Keratinocyte (primary cell): ENCODE data around the gene ZDHHC7. TPM values are rescaled to one million over a fixed set of nuclear protein-coding genes. Genes with fewer than 3 reads are reported as not detected.

Source experiments
- DNase-seq: peaks from one replicate; pipeline ENCODE4 v3.0.0-alpha.2; 2011; ENCODE audit warnings: low read depth, missing footprints, low spot score
- FAIRE-seq: peaks from 2 replicates; lab custom pipeline; 2011; peaks lifted over from hg19 to GRCh38; lab: Jason Lieb, UNC
- H2AFZ ChIP-seq: 2 replicates; pipeline ENCODE4 v1.6.0; 2012; ENCODE audit warnings: low read length, control low read depth, inconsistent platforms; ENCODE audit not compliant: control insufficient read depth
- H3K27ac ChIP-seq: 2 replicates; pipeline ENCODE4 v1.5.1; 2011; ENCODE audit warnings: low read length; ENCODE audit not compliant: control insufficient read depth, insufficient read depth
- H3K27me3 ChIP-seq: 3 replicates; pipeline ENCODE4 v1.6.0; 2011; ENCODE audit warnings: low read length; ENCODE audit not compliant: control insufficient read depth, insufficient read depth; ENCODE audit errors: extremely low read depth
- H3K36me3 ChIP-seq, 2 experiments: 2 replicates in 1 of 2; 3 replicates in 1 of 2; pipeline ENCODE4 v1.5.1; 2011; ENCODE audit warnings: low read length in 2 of 2, mild to moderate bottlenecking in 1 of 2; ENCODE audit not compliant: control insufficient read depth in 2 of 2, insufficient read depth in 2 of 2; ENCODE audit errors: extremely low read depth in 1 of 2
- H3K4me1 ChIP-seq: 3 replicates; pipeline ENCODE4 v1.5.1; 2011; ENCODE audit warnings: low read length; ENCODE audit not compliant: control insufficient read depth, insufficient read depth; ENCODE audit errors: extremely low read depth
- H3K4me2 ChIP-seq: 3 replicates; pipeline ENCODE4 v1.6.0; 2011; ENCODE audit warnings: low read depth, low read length; ENCODE audit not compliant: control insufficient read depth, insufficient read depth; ENCODE audit errors: extremely low read depth
- H3K4me3 ChIP-seq, 3 experiments: fragments of 200-600 bp in 1 of 3; sonication (generic) in 1 of 3; 2 replicates in 2 of 3; 3 replicates in 1 of 3; pipeline ENCODE4 v1.5.1; 2011 to 2016; ENCODE audit warnings: low read length in 3 of 3, mild to moderate bottlenecking in 3 of 3, control low read depth in 2 of 3, inconsistent platforms in 1 of 3, low read depth in 1 of 3, mixed read lengths in 1 of 3, mixed run types in 1 of 3, moderate library complexity in 1 of 3; ENCODE audit not compliant: control insufficient read depth in 2 of 3, insufficient read depth in 2 of 3; ENCODE audit errors: extremely low read depth in 1 of 3
- H3K79me2 ChIP-seq: 2 replicates; pipeline ENCODE4 v1.6.0; 2012; ENCODE audit warnings: low read length; ENCODE audit not compliant: control insufficient read depth, insufficient read depth
- H3K9ac ChIP-seq: 3 replicates; pipeline ENCODE4 v1.6.0; 2011; ENCODE audit warnings: low read length; ENCODE audit not compliant: control insufficient read depth, insufficient read depth; ENCODE audit errors: extremely low read depth
- H3K9me1 ChIP-seq: 3 replicates; pipeline ENCODE4 v1.6.0; 2011; ENCODE audit warnings: low read length; ENCODE audit not compliant: control insufficient read depth, insufficient read depth; ENCODE audit errors: extremely low read depth
- H3K9me3 ChIP-seq: 2 replicates; pipeline ENCODE4 v1.5.1; 2012; ENCODE audit warnings: low read depth, low read length; ENCODE audit not compliant: control insufficient read depth
- H4K20me1 ChIP-seq: 3 replicates; pipeline ENCODE4 v1.6.0; 2011; ENCODE audit warnings: low read length; ENCODE audit not compliant: control insufficient read depth, insufficient read depth; ENCODE audit errors: extremely low read depth
- EZH2 ChIP-seq: IDR thresholded peaks from one replicate; pipeline ENCODE4 v1.6.1; 2012; ENCODE audit warnings: inconsistent platforms, mild to moderate bottlenecking, low read length, moderate library complexity
- dilution Hi-C: fragments of 300-500 bp; cut with MboI; formaldehyde crosslinking; loops from one replicate; pipeline ENCODE4 v1.7.0; 2020; ENCODE audit warnings: low sequenced_read_pairs; ENCODE audit not compliant: extremely low pct_ligation_motif_present
- polyA plus RNA-seq, 5 experiments: library from polyadenylated mRNA; depleted of rRNA in 3 of 5; stranded (reverse) in 3 of 5; stranded (forward) in 1 of 5; unstranded in 1 of 5; fragments of >200 nt; gene quantifications; 1 replicate in 1 of 5; 2 replicates in 3 of 5; 3 replicates in 1 of 5; pipeline versions ENCODE4 v1.2.1 to v1.2.3, GENCODE V29; 2011 to 2012; ENCODE audit warnings: missing spikeins in 2 of 5, low read depth in 1 of 5, low replicate concordance in 1 of 5
- TF ChIP-seq, protein P1 (sequence below), 3 experiments: IDR thresholded peaks in 1 of 3; conservative IDR thresholded peaks in 1 of 3; optimal IDR thresholded peaks in 1 of 3; 2 replicates in 2 of 3; 3 replicates in 1 of 3; pipeline versions ENCODE3 to v1.5.1; 2011; ENCODE audit warnings: low read length in 3 of 3, mild to moderate bottlenecking in 3 of 3, moderate library complexity in 2 of 3, control low read depth in 1 of 3, inconsistent platforms in 1 of 3; ENCODE audit not compliant: insufficient read depth in 2 of 3; ENCODE audit errors: extremely low read depth in 1 of 3

ZDHHC7 gene
- polyA plus RNA-seq, 1 donor (not counting 4 experiments of a cell fraction or from before 2014, with no cell fraction given): 37.8 TPM

DNA sequence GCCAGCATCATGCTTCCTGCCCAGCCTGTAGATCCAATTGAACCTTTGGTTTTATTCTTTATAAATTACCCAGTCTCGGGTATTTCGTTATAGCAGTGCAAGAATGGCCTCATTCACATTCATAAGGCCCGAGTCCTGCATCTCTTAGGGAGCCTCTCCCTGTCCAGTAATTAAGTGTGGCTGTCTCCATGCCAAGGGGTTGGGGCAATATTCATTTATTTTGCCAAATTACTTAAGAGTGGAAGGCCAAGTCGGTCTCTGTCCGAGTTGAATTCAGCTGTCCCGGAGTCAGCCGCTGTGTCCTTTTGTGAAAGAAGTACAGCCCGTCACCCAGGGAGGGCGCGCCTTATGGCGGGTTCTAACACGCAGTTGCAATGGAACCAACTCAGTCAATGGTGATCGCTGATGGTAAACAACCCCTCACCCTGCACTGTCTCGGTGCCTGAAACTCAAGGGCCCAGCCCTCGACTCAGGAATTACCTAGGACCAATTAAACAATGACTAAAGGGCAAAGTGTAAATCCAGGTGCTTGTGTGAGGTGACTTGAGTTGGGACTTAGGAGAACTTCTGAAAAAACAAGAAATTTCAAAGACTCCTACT is 38.5 kb upstream of the ZDHHC7 start:
- no peak overlapping the region for H3K4me3 ChIP-seq
- H4K20me1 ChIP-seq: no peaks in the 10 kb centered on the region
- no peak for FAIRE-seq
- H3K9me1 ChIP-seq: no peaks in the 10 kb centered on the region
- H3K36me3 ChIP-seq: no peaks in the 10 kb centered on the region
- no peak overlapping the region for H3K4me2 ChIP-seq
- no peak for TF ChIP-seq EZH2
- TF ChIP-seq, protein P1, sequence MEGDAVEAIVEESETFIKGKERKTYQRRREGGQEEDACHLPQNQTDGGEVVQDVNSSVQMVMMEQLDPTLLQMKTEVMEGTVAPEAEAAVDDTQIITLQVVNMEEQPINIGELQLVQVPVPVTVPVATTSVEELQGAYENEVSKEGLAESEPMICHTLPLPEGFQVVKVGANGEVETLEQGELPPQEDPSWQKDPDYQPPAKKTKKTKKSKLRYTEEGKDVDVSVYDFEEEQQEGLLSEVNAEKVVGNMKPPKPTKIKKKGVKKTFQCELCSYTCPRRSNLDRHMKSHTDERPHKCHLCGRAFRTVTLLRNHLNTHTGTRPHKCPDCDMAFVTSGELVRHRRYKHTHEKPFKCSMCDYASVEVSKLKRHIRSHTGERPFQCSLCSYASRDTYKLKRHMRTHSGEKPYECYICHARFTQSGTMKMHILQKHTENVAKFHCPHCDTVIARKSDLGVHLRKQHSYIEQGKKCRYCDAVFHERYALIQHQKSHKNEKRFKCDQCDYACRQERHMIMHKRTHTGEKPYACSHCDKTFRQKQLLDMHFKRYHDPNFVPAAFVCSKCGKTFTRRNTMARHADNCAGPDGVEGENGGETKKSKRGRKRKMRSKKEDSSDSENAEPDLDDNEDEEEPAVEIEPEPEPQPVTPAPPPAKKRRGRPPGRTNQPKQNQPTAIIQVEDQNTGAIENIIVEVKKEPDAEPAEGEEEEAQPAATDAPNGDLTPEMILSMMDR (optimal IDR thresholded peaks at IDR 0.05 in 1 of 3, IDR thresholded peaks at IDR 0.05 in 1 of 3, conservative IDR thresholded peaks at IDR 0.05 in 1 of 3; ENCODE audit: extremely low read depth in 1 of 3, insufficient read depth in 2 of 3, low read length in 3 of 3): no peak
- H3K27ac ChIP-seq: no peak overlapping the region
- no peak overlapping the region for H3K9ac ChIP-seq
- dilution Hi-C loops: no loop called here
- no peak overlapping the region for H2AFZ ChIP-seq
- H3K79me2 ChIP-seq: no peaks in the 10 kb centered on the region
- no peaks in the 10 kb centered on the region for H3K4me1 ChIP-seq
- no peaks in the 10 kb centered on the region for H3K9me3 ChIP-seq
- peaks cover 8% of the 10 kb centered on the region for H3K27me3 ChIP-seq
- DNase-seq: no peak

DNA sequence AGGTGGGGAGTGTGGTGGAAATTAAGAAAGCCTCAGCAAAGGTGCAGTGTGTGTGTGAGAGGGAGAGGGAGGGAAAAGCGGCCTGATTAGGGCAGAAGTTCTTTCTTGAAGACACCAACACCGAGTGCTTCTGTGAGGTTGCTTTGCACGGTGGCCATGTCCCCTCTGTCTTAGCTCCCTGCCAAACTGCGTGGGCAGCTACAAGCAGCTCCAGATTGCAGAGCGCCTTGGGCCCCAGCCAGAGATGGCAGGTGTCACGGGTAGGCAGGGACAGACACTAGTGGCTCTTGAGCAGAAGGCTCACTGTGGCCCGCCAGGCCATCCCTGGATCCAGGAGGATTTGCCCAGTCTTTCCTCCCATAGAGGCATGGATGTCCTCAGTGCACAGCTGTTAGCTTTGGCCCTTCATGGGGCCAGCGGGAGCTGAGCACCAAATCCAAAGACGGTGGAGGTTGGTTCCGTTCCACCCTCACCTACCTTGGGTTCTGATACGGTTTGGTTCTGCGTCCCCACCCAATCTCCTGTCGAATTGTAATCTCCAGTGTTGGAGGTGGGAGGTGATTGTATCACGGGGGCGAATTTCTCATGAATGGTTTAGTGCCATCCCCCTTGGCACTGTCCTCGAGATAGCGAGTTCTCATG is 37.7 kb upstream of the ZDHHC7 start:
- no peaks in the 10 kb centered on the region for H3K79me2 ChIP-seq
- no peak overlapping the region for H2AFZ ChIP-seq
- no peak overlapping the region for H3K9ac ChIP-seq
- no peak for TF ChIP-seq EZH2
- TF ChIP-seq, protein P1 (optimal IDR thresholded peaks at IDR 0.05 in 1 of 3, IDR thresholded peaks at IDR 0.05 in 1 of 3, conservative IDR thresholded peaks at IDR 0.05 in 1 of 3; ENCODE audit: extremely low read depth in 1 of 3, insufficient read depth in 2 of 3, low read length in 3 of 3): no peak
- no peaks in the 10 kb centered on the region for H4K20me1 ChIP-seq
- dilution Hi-C loops: no loop called here
- no peak overlapping the region for H3K27ac ChIP-seq
- DNase-seq: no peak
- H3K9me3 ChIP-seq: no peaks in the 10 kb centered on the region
- no peaks in the 10 kb centered on the region for H3K36me3 ChIP-seq
- no peaks in the 10 kb centered on the region for H3K4me1 ChIP-seq
- peaks cover 8% of the 10 kb centered on the region for H3K27me3 ChIP-seq
- no peak overlapping the region for H3K4me3 ChIP-seq
- H3K4me2 ChIP-seq: no peak overlapping the region
- no peaks in the 10 kb centered on the region for H3K9me1 ChIP-seq
- no peak for FAIRE-seq
